Measurements from ENCODE around the gene SNX32.

The SNX32 gene

DNA sequence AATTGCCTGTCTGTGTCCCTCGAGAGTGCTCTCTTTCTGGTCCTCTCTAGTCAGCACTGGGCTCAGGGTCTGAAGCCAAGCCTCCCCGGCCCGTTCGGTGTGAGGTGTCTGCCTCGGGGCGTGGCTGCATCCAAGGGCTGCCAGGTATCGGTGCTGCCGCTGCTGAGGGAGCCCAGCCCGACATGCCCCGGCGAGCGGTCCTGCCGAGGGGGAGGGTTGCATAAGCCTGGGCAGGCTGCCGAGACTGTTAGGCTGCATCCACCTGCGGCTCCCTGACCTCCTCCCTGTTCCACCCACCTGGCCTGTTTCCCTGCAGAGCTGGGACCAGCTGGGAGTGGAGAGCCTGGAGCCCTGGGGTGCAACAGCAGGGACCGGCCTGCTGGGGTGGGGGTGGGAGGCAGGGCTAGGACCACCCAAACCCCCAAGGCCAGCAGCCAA is 40.6 kb upstream of the SNX32 start:
- DNase-seq (ENCODE audit: low read depth in 2 of 2): no peak
- TF ChIP-seq, protein P1, sequence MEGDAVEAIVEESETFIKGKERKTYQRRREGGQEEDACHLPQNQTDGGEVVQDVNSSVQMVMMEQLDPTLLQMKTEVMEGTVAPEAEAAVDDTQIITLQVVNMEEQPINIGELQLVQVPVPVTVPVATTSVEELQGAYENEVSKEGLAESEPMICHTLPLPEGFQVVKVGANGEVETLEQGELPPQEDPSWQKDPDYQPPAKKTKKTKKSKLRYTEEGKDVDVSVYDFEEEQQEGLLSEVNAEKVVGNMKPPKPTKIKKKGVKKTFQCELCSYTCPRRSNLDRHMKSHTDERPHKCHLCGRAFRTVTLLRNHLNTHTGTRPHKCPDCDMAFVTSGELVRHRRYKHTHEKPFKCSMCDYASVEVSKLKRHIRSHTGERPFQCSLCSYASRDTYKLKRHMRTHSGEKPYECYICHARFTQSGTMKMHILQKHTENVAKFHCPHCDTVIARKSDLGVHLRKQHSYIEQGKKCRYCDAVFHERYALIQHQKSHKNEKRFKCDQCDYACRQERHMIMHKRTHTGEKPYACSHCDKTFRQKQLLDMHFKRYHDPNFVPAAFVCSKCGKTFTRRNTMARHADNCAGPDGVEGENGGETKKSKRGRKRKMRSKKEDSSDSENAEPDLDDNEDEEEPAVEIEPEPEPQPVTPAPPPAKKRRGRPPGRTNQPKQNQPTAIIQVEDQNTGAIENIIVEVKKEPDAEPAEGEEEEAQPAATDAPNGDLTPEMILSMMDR (IDR thresholded peaks at IDR 0.05; ENCODE audit: low read depth, low read length): no peak
- H3K4me3 ChIP-seq (replicated peaks in 1 of 2; ENCODE audit: low read depth in 2 of 2, low read length in 2 of 2): no peak overlapping the region

DNA sequence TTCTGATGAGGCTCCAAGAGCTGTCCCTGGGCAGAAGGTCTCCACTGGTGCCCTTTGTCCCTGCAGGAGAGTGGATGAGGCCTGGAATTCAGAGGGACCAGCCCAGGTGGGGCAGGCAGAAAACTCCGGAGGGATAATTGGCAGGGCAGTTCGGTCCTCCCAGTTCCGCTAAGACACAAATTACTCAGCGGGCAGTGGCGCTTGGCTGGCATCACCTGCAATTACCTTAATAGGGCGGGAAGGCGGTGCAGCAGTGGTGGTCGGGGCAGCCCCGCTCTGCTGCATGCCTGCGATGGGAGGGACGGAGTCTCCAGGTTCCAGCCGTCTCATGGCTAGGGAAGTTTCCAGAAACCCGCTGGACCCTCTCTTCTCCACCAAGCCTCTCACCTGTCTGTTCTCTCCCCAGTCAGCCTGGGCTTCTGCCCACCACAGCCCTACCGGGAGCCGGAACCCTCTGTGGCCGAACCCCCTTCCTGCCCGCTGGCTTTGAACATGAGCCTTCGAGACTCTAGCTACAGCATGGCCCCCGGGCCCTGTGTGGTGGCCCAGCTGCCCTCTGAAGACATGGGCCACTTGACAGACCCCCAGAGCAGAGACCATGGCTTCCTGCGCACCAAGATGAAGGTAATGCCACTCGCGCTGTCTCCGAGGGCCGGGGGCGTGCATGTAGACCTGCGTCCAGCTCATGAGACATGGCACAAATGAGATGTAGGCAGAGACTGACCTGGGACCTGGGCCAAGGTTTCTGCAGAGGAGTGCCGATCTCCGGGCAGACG is 40.0 kb upstream of the SNX32 start:
- TF ChIP-seq, protein P1 (IDR thresholded peaks at IDR 0.05; ENCODE audit: low read depth, low read length): no peak
- H3K4me3 ChIP-seq (replicated peaks in 1 of 2; ENCODE audit: low read depth in 2 of 2, low read length in 2 of 2): no peak overlapping the region
- DNase-seq (ENCODE audit: low read depth in 2 of 2): no peak

DNA sequence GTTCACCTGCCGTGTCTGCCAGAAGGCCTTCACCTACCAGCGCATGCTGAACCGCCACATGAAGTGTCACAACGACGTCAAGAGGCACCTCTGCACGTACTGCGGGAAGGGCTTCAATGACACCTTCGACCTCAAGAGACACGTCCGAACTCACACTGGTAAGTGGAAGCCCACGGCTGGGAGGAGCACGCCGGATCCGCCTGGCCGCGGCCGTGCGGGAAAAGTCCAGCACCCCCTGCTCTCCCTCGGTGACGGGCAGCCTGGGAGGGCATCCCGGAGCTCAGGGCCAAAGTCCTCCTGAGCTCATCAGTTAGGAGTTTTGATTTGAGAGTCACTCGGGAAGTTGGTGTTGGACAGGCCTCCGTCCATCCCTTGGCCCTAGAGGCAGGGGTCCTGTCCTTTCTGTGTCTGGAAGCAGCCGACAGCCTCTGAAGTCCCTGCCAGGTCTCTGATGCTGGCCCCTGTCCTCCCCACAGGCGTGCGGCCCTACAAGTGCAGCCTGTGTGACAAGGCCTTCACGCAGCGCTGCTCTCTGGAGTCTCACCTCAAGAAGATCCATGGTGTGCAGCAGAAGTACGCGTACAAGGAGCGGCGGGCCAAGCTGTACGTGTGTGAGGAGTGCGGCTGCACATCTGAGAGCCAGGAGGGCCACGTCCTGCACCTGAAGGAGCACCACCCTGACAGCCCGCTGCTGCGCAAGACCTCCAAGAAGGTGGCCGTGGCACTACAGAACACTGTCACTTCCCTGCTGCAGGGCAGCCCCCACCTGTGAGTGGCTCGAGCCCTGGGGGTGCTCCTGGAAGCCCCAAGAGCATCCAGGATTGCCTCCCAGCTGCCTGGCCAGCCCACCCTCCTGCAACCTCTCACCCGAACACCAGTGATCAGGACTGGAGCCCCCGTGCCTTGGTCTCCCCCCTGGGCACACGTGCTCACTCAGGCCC is 38.9 kb upstream of the SNX32 start:
- TF ChIP-seq, protein P1 (IDR thresholded peaks at IDR 0.05; ENCODE audit: low read depth, low read length): no peak
- no peak for DNase-seq (ENCODE audit: low read depth in 2 of 2)
- H3K4me3 ChIP-seq (replicated peaks in 1 of 2; ENCODE audit: low read depth in 2 of 2, low read length in 2 of 2): no peak overlapping the region

DNA sequence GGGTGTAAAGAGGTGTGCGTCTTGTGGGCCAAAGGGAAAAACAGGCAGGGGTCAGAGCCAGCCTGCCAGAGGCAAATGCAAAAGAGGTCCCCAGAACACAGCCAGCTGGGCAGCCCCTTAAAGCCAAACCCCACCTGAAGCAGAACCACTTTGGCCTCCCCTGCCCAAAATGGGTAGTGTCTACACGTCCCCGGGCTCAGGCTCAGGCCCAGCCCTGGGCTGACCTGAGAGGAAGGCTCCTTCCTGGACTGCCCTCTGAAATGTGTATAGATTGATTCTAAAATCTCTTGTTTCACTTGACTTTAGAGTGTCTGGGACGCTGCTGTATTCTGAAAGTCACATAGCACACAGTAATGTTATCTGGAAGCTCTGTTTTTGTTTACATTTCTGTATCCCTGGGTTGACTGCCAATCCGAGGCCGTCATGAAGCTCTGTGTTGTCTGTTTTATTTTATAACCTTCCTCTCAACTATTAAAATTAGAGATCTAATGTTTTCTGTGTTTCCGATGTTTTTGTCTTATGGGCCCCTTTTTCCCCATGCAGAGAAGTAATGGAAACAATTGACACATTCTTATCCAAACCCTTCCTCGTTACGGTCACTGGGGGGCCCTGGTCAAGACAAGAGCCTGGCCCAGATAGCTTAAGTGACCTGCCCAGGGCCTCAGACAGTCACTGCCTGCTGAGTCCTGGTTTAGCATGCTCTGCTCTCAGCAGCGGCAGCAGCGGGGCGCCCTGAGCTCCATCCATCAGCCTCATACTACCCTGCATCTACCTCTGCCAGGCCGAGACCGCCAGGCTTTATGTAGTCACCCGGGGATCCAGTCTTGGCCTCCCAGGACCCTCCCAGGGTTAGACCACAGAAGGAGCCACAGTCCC is 36.8 kb upstream of the SNX32 start:
- no peak for DNase-seq (ENCODE audit: low read depth in 2 of 2)
- TF ChIP-seq, protein P1 (IDR thresholded peaks at IDR 0.05; ENCODE audit: low read depth, low read length): no peak

DNA sequence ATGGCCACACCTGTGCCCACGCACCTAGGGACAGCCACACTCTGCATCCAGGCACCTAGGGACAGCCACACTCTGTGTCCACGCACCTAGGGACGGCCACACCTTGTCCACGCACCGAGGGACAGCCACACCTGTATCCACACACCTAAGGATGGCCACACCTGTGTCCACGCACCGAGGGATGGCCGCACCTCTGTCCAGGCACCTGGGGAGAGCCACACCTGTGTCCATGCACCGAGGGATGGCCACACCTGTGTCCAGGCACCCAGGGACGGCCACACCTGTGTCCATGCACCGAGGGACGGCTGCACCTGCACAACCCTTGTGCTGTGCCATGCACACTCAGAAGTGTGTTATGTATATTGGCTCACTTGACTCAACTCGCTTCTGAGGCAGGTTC is 36.1 kb upstream of the SNX32 start:
- no peak overlapping the region for H3K4me3 ChIP-seq (replicated peaks in 1 of 2; ENCODE audit: low read depth in 2 of 2, low read length in 2 of 2)
- DNase-seq (ENCODE audit: low read depth in 2 of 2): no peak
- TF ChIP-seq, protein P1 (IDR thresholded peaks at IDR 0.05; ENCODE audit: low read depth, low read length): no peak

More for the DNA sequence above, 36.8 kb upstream of the SNX32 start:
- no peak overlapping the region for H3K4me3 ChIP-seq (replicated peaks in 1 of 2; ENCODE audit: low read depth in 2 of 2, low read length in 2 of 2)

DNA sequence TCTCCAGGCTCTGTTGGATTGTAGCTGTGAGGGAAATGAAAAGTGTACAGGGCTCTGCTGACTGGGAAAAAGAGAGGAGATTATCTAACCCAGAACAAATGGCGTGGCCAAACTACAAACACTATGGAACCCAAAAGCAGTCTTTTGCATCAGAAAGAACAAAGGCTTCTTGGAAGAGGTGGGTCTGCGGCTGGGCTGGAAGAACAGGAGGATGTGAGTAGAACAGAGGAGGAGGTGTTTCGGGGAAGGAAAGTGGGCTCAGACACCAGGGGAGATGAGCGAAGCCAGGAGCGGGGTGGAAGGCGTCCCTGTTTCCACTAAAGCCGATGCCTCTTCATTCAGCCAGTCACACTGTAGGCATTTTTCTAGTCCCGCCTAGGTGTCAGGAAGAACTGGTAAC is 34.9 kb upstream of the SNX32 start:
- no peak for DNase-seq (ENCODE audit: low read depth in 2 of 2)
- TF ChIP-seq, protein P1 (IDR thresholded peaks at IDR 0.05; ENCODE audit: low read depth, low read length): no peak
- H3K4me3 ChIP-seq (replicated peaks in 1 of 2; ENCODE audit: low read depth in 2 of 2, low read length in 2 of 2): no peak overlapping the region
